ENCODE measurements around the gene SPTLC2. TPM values are rescaled to one million over a fixed set of nuclear protein-coding genes. Genes with fewer than 3 reads are reported as not detected.

SPTLC2 gene
- total and polyA plus RNA-seq, 2 of the 13 experiments (the other 11 are each of a cell fraction or from before 2014, with no cell fraction given): 17.4 to 17.5 TPM

- TF ChIP-seq TERF1 (CRISPR knock-in tag; IDR thresholded peaks at IDR 0.05): no peak
- TF ChIP-seq, protein P1, sequence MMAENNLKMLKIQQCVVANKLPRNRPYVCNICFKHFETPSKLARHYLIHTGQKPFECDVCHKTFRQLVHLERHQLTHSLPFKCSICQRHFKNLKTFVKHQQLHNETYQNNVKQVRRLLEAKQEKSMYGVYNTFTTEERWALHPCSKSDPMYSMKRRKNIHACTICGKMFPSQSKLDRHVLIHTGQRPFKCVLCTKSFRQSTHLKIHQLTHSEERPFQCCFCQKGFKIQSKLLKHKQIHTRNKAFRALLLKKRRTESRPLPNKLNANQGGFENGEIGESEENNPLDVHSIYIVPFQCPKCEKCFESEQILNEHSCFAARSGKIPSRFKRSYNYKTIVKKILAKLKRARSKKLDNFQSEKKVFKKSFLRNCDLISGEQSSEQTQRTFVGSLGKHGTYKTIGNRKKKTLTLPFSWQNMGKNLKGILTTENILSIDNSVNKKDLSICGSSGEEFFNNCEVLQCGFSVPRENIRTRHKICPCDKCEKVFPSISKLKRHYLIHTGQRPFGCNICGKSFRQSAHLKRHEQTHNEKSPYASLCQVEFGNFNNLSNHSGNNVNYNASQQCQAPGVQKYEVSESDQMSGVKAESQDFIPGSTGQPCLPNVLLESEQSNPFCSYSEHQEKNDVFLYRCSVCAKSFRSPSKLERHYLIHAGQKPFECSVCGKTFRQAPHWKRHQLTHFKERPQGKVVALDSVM (CRISPR knock-in tag; IDR thresholded peaks at IDR 0.05): peak; percentile 73
- peak; percentile 56; the same call in 1 of the 2 replicates for TF ChIP-seq TOPORS (CRISPR knock-in tag; IDR thresholded peaks at IDR 0.05)
- TF ChIP-seq ZNF512B (CRISPR knock-in tag; IDR thresholded peaks at IDR 0.05; ENCODE audit: borderline replicate concordance): no peak
- TF ChIP-seq ZBTB21 (CRISPR knock-in tag; IDR thresholded peaks at IDR 0.05): no peak
- TF ChIP-seq ZNF567 (CRISPR knock-in tag; IDR thresholded peaks at IDR 0.05; ENCODE audit: borderline replicate concordance): 0 out of 2 replicates have a peak, but pooled peaks have one; percentile 36
- TF ChIP-seq BHLHE40 (IDR thresholded peaks at IDR 0.05; ENCODE audit: low read length): no peak
- peak; percentile 75; the same call in 1 of the 2 replicates for TF ChIP-seq ZNF335 (CRISPR knock-in tag; IDR thresholded peaks at IDR 0.05)
- no peak for TF ChIP-seq ZFP62 (CRISPR knock-in tag; IDR thresholded peaks at IDR 0.05)
- TF ChIP-seq, protein P2, sequence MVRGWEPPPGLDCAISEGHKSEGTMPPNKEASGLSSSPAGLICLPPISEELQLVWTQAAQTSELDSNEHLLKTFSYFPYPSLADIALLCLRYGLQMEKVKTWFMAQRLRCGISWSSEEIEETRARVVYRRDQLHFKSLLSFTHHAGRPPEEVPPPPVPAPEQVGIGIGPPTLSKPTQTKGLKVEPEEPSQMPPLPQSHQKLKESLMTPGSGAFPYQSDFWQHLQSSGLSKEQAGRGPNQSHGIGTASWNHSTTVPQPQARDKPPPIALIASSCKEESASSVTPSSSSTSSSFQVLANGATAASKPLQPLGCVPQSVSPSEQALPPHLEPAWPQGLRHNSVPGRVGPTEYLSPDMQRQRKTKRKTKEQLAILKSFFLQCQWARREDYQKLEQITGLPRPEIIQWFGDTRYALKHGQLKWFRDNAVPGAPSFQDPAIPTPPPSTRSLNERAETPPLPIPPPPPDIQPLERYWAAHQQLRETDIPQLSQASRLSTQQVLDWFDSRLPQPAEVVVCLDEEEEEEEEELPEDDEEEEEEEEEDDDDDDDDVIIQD (CRISPR knock-in tag; IDR thresholded peaks at IDR 0.05; ENCODE audit: low read depth): peak; percentile 69; the same call in 1 of the 2 replicates
- TF ChIP-seq ZNF772 (CRISPR knock-in tag; IDR thresholded peaks at IDR 0.05): peak; percentile 27; the same call in 1 of the 2 replicates
- TF ChIP-seq, protein P3, sequence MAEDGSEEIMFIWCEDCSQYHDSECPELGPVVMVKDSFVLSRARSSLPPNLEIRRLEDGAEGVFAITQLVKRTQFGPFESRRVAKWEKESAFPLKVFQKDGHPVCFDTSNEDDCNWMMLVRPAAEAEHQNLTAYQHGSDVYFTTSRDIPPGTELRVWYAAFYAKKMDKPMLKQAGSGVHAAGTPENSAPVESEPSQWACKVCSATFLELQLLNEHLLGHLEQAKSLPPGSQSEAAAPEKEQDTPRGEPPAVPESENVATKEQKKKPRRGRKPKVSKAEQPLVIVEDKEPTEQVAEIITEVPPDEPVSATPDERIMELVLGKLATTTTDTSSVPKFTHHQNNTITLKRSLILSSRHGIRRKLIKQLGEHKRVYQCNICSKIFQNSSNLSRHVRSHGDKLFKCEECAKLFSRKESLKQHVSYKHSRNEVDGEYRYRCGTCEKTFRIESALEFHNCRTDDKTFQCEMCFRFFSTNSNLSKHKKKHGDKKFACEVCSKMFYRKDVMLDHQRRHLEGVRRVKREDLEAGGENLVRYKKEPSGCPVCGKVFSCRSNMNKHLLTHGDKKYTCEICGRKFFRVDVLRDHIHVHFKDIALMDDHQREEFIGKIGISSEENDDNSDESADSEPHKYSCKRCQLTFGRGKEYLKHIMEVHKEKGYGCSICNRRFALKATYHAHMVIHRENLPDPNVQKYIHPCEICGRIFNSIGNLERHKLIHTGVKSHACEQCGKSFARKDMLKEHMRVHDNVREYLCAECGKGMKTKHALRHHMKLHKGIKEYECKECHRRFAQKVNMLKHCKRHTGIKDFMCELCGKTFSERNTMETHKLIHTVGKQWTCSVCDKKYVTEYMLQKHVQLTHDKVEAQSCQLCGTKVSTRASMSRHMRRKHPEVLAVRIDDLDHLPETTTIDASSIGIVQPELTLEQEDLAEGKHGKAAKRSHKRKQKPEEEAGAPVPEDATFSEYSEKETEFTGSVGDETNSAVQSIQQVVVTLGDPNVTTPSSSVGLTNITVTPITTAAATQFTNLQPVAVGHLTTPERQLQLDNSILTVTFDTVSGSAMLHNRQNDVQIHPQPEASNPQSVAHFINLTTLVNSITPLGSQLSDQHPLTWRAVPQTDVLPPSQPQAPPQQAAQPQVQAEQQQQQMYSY (CRISPR knock-in tag; IDR thresholded peaks at IDR 0.05): peak; percentile 68
- no peak for TF ChIP-seq MZF1 (CRISPR knock-in tag; IDR thresholded peaks at IDR 0.05; ENCODE audit: borderline replicate concordance)
- no peak; the same call in 1 of the 2 replicates for TF ChIP-seq FOXJ3 (CRISPR knock-in tag; IDR thresholded peaks at IDR 0.05; ENCODE audit: borderline replicate concordance)
These were observed at the start of gene SPTLC2 (continued) for GRCh38 chr14:77616454-77617229.
